Head of caudate nucleus (tissue), 42 donors: Measurements from ENCODE around the gene BCL11B.

Source experiments
- DNase-seq, 42 donors: peaks; one replicate each; pipeline versions ENCODE4 v3.0.0 to v3.0.0-alpha.2; 2020 to 2021; ENCODE audit warnings: mixed read lengths in 7 of 42
- intact Hi-C: fragments of 100-400 bp; cut with DNase I; formaldehyde crosslinking; loops from one replicate; pipeline ENCODE4 v1.15.0; 2022

Gene BCL11B

DNA sequence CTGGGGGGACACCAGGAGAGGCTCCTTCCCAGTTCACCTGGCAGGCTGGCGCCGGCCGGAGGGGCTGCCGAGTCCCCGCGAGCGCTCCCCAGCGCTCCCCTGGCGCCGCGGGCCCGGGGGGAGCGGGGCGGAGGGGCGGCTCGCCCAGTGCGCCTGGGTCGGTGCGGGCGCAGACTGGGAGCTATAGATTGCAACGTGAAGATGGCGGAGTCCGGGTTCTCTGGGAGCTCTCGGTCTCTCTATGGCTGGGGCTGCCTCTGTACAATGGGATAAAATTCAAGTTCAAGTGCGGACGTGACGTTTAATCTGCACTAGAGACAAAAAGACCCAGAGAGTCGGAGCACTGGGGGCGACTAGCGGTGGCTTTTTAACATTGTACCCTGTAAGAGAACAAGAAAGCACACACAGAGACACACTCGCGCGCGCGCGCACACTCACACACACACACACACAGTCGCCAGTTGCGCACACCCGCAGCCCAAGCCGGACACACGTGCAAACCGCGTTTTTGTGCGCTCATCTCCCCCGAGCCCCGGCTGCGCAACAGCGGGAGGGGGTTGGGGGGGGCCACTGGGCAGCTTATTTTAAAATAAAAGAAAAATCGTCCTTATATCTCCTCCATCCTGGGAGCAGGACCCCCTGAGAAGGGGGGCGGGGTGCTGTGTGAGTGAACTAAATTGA is at the start of gene BCL11B:
BCL11B (minus strand) TSS at position 247 of the 681 bp plus-strand sequence. CDS start 979 bp downstream, outside the sequence.
- peak; percentile 53 to 95 (median 80) for DNase-seq
- intact Hi-C loops, result no loop called here

DNA sequence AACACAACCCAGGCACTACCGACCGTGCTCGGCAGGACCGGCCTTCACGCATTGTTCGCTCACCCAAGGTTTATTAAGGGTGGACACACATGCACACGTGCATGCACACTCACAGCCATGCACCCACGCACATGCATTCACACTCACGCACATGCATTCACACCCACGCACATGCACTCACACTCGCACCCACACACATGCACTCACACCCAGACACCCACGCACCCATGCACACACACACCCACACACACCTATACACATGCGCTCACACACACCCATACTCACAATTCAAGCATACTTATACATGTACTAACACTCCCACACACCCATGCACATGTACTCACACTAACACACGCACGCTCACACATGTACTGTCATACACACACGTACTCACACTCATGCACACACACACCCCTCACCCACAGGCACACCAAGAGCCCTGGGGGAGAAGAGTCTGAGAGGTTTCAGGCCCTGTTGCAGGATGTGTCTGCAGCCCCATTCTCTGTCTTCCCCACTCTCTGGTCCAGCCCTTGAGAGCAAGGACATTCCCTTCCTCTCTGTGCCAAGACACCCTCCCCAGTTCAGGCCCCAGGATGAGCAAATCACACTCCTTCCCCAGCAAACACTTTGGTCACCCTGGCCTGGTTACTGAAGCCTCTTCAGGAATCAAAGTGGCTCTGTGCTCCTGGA is 49.4 kb upstream of the BCL11B start:
- no peak for DNase-seq
- intact Hi-C loops, result no loop called here

DNA sequence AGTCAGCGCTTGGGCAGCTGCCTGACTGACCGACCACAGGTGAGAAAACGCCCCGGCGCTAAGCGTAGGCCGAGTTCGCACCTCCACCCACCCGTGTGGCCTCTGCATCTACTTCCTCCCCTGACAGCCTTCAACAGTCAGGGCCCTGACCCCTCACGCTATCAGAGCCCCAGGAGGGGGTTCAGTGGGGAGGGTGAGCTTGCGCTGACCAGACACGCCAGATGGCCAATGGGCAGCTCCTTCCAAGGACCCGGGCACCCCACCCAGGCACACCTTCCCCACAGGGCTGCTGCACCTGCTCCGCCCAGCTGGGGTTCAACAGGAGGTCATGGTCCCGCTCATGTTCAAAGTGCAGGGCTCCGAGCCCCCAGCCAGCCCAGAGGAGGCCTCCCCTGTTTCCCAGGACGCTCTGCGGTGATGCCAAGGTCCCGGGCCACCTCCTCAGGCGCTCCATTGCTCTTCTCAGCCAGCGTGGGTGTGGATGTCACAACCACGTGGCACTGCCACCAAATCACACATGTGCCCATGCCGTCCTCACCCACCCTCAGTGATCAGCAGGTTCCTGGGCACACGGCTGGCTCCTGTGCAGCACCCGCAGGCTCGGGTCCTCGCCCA is 48.7 kb upstream of the BCL11B start:
- DNase-seq, result no peak

DNA sequence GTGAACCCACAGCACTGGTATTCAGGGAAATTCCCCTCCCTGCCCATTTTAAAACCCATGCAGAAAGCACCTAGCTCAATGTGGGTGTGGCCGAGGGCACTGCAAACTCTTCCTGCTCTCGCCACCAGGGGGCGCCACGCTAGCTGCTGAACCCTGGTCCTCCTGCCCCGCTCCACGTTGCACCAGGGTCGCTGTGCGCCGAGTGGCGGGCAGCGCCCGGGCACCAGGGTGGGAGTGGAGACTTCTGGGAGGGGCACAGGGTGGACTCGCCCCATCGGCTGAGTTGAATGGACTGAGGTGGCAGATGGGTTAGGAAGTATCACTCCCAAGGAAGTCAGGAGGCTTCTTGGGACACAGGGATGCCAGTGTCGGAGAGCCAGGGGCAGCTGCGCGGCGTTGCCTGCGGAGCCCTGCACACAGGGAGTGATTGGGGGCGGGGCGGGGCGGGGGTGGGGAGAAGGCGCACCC is 48.1 kb upstream of the BCL11B start:
- intact Hi-C loops, result no loop called here
- DNase-seq, result peak in 31 of 42 donors; percentile 9 to 73 (median 50)

More for the DNA sequence above, 48.7 kb upstream of the BCL11B start:
- intact Hi-C loops, result no loop called here

DNA sequence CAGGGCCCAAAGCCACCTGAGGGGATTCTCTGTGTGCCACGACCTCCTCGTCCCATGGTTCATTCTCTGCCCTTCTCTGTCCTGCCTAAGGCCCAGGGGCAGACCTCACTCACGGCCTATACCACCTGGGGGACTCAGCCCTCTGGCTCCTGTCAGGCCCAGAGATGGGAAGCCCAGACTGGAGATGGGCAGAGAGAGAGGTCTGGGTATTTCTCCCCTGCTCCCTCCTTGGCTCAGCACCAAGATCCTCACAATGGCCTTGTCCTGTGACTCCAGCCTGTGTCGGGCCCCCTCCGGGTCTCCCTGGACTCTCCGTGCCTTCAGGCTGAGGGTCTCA is 46.9 kb upstream of the BCL11B start:
- no peak for DNase-seq
- intact Hi-C loops, result no loop called here

DNA sequence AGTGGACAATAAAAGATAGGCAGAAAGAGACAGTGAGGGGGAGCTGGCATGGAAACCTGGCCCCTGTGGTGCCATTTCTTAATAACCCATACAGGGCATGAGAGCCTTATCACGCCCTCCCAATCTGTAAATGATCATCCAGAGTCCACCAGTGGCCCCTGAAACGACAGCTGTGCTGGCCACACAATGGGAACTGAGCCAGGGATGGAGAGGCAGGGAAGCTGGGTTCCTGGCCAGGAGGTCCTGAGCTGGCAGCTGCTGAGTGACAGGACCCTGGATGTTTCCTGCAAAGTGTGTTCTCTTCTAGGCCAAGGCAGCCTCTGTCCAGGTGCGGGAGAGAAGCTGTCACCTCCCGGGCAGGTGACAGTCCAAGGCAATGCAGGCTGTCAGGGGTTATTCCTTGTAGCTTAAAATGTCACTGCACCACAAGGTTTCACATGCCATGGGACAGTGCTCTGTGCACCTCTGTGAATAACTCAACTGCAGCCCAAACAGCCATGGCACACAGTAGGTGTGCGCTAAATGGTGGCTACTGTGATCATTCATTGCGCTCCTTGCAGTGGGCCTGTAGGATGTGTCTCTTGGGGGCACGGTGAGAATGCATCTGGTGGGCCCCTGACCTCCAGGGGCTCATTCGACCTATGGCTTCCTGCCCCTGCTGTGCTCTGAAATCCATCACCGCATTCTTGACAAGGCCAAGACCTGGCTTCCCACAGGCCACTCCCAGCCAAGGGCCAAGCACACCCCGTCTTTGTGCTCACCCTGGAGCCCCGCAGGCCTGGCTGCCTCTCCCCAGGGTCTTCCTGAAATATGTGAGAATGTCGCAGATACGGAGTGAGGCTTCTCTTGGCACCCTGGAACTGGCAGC is 46.3 kb upstream of the BCL11B start:
- intact Hi-C loops, result no loop called here

DNA sequence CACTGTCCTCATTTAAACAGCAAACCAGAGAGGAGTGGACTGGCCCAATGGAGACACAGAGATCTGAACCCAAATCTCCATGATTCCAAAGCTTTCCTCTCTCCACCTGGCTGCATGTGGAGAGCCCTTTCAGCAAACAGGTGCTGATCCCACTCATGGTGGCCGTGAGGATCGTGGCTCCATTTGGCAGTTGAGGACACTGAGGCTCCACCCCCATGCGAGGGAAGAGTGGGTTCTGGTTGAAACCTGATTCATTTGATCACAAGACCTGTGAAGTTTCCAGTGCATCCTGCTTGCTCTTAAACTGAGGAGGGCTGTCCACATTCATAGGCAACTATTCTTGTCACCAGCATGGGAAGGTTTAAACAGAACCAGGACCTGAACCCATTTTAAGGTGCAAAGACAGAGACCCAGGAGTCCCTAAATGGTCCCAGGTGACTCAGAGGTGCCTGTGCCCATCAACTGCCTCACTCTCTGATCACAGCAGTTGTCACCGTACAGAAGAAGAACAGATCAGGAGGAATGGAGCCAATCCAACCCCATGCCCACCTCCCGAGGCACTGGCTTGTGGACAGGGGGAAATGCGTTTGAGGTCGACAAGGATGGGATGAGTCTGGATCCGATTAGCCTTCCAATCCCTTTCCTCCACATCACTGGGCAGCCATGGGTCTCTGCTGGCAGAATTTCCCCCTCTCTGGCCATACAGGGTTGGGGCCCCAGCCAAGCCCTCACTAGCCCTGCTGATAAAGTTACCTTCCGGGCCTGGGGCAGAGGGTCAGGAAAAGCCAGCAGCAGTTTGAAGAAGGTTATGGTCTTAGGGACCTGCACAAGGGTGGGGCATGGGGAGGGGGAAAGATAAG is 45.5 kb upstream of the BCL11B start:
- intact Hi-C loops, result no loop called here
- DNase-seq, result no peak

More for the DNA sequence above, 46.3 kb upstream of the BCL11B start:
- DNase-seq, result no peak

DNA sequence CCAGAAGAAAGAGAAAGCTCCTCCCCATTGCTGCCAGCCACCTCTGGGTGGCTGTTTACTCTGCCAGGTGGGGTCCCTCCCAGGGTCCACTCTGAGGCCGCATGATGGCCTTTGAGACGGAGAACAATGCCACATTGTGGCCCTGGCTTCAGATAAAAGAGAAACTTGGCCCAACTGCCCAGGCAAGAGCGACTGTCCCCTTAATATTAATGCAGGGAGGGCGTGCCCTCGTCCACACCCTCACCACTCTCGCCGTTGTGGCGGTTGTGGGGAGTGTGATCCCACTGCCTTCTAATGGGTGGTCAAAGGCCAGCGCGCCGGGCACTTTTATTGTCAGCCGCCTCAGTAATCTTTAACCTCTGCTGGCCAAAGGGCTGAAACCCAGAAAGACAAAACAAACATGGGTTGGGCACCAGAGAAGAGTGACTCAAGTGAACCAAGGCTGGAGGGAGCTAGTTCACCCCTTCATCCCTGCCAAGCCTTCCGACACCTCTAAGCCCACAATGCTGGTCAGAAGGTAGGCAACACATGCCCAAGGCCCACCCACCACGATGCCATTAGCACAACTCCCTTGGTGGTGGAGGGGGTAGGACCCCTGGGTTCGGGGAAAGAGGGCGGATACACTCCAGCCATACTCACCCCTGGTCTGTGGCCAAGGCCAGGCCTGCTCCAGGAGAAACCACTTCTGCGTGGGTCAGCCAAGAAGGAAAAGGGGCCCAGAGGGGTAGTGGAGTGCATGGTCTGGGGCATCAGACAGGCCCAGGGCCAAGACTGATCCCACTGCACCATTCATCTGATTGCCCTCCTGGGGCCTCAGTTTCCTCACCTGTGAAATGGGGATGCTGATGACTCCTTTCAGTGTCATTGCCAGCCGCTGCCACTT is 44.5 kb upstream of the BCL11B start:
- DNase-seq, result no peak
- intact Hi-C loops, result no loop called here

DNA sequence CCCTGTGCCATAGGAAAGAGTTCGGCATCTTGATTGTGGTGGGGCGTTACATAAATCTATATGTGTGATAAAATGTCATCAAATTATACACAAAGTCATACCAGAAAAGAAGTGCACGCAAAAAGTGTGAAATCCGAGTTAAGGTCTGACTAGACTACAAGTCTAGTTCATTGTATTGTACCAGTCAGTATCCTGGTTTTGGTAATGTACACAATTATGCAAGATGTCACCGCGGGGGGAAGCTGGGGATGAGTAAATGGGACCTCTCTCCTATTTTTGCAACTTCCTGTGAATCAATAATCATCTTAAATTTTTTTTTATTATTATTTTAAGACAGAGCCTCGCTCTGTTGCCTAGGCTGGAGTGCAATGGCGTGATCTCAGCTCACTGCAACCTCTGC is 43.2 kb upstream of the BCL11B start:
- intact Hi-C loops, result no loop called here

DNA sequence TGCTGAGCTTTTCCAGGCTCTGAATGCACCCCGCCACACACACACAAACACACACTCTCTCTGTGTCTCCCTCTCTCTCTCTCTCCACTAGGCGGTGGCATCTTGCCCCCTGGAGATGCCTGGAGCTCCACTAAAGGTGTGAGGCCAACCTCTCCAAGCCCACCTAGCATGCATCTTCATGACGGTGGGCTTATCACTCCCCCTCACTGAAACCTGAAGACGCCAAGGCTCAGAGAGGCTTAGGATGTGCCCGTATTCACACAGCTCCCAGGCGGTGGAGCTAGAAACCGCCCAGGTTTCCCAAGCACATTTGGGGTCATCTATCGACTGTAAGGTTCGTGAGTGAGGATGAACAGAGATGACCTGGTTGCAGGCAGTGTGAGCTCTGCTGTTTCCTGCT is 42.6 kb upstream of the BCL11B start:
- intact Hi-C loops, result no loop called here
- no peak for DNase-seq

More for the DNA sequence above, 43.2 kb upstream of the BCL11B start:
- DNase-seq, result no peak

DNA sequence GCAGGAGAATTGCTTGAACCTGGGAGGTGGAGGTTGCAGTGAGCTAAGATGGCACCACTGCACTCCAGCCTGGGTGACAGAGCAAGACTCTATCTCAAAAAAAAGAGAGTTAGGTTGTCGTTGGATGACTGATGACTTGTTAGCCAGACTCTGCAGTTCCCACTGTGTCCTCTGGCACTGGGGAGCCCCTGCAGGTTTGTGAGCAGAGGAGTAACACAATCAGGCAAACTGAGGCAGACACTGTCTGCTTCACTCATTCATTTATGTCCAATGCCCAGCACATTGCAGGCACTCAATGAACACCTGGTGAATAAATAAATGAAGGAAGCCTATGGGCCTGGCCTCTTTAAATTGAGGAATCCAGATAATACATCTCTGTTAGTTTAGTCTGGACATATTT is 41.2 kb upstream of the BCL11B start:
- intact Hi-C loops, result no loop called here
- DNase-seq, result no peak

DNA sequence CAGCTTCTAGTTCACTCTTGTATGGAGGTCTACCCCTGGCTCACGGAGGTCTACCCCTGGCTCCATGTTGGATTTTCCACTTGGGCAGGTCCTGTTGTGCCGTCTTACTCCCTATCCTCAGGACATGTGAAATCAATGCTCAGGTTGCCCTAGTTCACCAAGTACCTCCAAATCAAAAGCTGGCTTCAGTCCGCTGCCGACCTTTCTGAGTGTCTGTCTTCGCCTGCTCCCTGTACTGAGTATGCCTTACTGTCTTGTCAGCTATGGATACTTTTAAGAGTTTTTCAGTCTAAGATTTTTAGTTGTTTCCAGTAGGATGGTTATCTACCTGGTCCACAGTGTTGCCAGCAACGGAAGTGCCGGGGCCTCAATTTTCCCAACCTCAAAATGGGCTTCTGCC is 40.1 kb upstream of the BCL11B start:
- no peak for DNase-seq
- intact Hi-C loops, result no loop called here

DNA sequence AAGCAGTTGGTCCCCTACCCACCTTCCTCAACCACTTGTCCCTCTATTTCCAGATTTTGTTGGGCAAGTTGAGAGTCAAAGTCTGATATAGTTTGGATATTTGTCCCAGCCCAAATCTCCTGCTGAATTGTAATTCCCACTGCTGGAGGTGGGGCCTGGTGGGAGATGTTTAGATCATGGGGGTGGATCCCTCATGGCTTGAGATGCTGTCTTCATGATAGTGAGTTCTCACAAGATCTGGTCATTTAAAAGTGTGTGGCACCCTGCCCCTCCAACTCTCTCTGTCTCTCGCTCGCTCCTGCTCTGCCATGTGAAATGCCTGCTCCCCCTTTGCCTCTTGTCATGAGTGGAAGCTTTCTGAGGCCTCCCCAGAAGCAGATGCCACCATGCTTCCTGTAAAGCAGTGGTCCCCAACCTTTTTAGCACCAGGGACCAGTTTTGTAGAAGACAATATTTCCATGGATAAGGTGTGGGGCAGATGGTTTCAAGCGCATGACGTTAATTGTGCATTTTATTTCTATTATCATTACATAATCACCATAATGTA is 37.3 kb upstream of the BCL11B start:
- no peak for DNase-seq
- intact Hi-C loops, result no loop called here

DNA sequence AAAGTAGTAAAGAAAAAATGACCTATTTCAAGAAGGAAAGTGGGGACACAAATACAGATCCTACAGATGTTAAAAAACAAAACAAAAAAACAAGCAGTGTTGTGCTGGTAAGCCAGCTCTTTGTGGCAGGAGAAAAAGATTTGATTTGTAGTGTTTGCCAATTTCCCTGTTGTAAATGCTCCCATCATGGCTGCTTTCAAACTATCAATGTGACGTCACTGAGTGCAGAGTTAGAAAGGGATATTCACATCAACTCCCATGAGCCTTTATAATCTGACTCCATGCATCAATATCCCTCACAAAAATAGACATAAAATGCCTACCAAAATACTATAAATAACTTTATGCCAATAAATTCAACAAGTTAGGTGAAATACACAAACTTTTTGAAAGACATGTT is 32.2 kb upstream of the BCL11B start:
- intact Hi-C loops, result no loop called here
- DNase-seq, result no peak

DNA sequence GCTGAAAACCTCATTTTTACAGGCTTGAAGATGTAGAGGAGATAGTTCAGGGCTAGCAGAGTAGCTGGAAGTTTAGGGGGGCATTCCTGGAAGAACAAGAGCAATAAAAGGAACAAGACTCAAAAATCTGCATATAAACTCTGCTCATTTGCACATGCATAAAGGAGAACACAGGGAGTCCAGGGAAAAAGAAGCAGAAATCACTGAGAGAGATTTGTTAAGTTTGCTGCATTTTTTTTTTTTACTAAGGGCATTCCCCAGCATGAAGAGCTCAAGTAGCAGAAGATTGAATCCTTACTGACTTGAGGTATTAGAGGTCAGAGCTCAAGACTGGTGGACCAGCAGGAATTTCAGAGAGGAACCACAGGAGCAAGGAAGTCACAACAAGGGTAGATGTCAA is 28.2 kb upstream of the BCL11B start:
- intact Hi-C loops, result no loop called here
- DNase-seq, result no peak

DNA sequence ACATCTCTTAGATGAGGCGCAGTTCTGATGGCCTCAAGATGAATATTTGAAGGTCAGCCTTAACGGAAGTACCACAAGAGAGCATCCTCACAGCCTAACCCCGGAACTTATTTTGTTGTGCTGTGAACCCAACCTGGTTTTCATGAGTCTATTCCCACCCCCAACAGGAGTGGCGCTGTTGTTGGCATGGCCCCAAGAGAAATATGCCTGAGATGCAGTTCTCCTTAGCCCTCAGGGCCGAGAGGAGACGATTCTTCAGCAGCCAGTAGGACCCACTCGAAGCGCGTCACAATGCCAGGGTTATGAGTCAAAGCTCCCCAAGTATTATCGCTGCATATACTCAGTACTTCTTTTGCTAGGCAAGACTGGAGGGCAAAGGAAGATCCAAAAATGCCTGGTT is 24.5 kb upstream of the BCL11B start:
- DNase-seq, result no peak
- intact Hi-C loops, result no loop called here
